ENCODE results near the gene PFKL.

DNA sequence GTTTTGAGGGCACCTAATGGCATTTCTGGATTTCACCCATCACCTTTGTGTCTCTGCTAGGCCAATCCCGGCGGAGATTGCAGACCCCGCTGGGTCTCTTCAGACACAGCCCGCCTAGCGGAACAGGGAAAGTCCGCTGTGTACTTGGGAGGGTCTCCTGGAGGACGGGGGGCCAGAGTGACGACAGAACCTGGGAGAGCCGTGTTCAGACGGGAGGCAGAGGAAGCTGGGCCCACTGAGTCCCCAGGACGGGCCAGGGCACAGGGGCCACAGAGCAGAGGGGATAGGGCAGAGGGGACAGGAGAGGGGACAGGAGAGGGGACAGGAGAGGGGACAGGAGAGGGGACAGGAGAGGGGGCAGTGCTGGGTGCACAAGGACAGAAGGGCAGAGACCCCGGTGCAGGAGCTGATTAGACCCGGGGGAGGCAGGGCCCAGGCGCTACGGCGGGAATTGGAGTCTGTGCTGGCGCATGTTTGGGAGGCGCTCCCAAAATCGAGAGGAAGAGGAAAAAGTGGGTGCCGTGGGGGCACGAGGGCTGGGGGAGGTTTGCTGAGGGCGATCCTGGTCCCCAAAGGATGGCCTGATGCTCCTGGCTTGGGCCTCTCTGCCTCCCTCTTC lies 66.2 kb downstream of the PFKL start:
- TF ChIP-seq, protein P1, sequence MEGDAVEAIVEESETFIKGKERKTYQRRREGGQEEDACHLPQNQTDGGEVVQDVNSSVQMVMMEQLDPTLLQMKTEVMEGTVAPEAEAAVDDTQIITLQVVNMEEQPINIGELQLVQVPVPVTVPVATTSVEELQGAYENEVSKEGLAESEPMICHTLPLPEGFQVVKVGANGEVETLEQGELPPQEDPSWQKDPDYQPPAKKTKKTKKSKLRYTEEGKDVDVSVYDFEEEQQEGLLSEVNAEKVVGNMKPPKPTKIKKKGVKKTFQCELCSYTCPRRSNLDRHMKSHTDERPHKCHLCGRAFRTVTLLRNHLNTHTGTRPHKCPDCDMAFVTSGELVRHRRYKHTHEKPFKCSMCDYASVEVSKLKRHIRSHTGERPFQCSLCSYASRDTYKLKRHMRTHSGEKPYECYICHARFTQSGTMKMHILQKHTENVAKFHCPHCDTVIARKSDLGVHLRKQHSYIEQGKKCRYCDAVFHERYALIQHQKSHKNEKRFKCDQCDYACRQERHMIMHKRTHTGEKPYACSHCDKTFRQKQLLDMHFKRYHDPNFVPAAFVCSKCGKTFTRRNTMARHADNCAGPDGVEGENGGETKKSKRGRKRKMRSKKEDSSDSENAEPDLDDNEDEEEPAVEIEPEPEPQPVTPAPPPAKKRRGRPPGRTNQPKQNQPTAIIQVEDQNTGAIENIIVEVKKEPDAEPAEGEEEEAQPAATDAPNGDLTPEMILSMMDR (IDR thresholded peaks at IDR 0.05; ENCODE audit: borderline replicate concordance, extremely low read depth, low read length, poor library complexity, severe bottlenecking): no peak
- TF ChIP-seq EZH2 (IDR thresholded peaks at IDR 0.05; ENCODE audit: borderline replicate concordance, low read depth, low read length, severe bottlenecking): no peak
